Measurements from ENCODE around the gene MAGEA9B.
"Not testable (repeated sequence)": the region's sequence is repeated elsewhere in the genome, so short reads cannot be mapped to it uniquely, and the experiment has no call there.

DNA sequence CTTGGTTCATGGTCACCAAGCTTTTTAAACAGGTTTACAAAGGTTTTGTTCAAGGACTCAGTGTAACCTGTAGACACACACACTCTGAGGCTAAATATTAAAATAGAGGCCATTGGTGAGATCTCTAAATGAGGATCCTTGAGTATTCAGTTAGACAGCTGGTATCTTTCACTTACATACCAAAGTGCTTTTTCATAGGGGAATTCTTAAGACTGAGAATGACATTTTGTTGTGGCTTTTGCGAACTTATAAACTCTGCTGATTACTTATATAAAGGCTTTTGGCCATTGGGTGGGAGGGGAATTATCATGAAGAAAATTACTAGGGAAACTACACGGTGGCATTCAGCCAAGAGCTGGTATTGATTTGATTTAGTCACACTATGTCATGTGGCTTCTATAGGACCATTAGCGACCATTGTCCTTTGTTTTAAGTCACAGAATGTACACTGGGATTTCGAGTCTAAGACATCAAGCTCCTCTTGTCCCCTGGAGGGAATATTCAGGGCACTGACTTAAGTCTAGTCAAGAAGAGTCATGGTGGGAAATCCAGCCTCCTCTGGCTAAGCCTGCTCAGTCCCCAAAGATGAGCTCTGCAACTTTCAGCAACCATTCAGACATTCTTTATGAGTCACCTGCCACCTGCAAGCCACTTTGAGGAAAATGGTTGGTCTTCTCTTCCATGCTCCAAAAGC, 35.9 kb downstream of the MAGEA9B start:
- TF ChIP-seq, protein P1, sequence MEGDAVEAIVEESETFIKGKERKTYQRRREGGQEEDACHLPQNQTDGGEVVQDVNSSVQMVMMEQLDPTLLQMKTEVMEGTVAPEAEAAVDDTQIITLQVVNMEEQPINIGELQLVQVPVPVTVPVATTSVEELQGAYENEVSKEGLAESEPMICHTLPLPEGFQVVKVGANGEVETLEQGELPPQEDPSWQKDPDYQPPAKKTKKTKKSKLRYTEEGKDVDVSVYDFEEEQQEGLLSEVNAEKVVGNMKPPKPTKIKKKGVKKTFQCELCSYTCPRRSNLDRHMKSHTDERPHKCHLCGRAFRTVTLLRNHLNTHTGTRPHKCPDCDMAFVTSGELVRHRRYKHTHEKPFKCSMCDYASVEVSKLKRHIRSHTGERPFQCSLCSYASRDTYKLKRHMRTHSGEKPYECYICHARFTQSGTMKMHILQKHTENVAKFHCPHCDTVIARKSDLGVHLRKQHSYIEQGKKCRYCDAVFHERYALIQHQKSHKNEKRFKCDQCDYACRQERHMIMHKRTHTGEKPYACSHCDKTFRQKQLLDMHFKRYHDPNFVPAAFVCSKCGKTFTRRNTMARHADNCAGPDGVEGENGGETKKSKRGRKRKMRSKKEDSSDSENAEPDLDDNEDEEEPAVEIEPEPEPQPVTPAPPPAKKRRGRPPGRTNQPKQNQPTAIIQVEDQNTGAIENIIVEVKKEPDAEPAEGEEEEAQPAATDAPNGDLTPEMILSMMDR (IDR thresholded peaks at IDR 0.05; ENCODE audit: low read length): not testable (repeated sequence)
- not testable (repeated sequence) for TF ChIP-seq EZH2 (optimal IDR thresholded peaks at IDR 0.05; ENCODE audit: low read depth, low read length); EZH2phosphoT487 (IDR thresholded peaks at IDR 0.05; ENCODE audit: low read length)

Data from MM.1S (cell line).